Mesothelial cell of epicardium (in vitro differentiated cells): ENCODE results near the gene C9orf43. TPM values are rescaled to one million over a fixed set of nuclear protein-coding genes. Genes with fewer than 3 reads are reported as not detected.

ENCODE experiments used
- DNase-seq, 2 experiments: peaks; one replicate each; pipeline ENCODE4 v3.0.0; 2021; ENCODE audit warnings: low spot score in 2 of 2; ENCODE audit not compliant: unreplicated experiment in 2 of 2
- H3K27ac Mint-ChIP-seq: 2 replicates; pipeline ENCODE4 v1.8.0; 2021; ENCODE audit warnings: mixed read lengths
- H3K27me3 Mint-ChIP-seq: 2 replicates; pipeline ENCODE4 v1.8.0; 2021; ENCODE audit warnings: low read depth, mixed read lengths
- H3K36me3 Mint-ChIP-seq: 2 replicates; pipeline ENCODE4 v1.8.0; 2021; ENCODE audit warnings: mixed read lengths
- H3K4me1 Mint-ChIP-seq: 2 replicates; pipeline ENCODE4 v1.8.0; 2021; ENCODE audit warnings: mixed read lengths
- H3K4me3 Mint-ChIP-seq: 2 replicates; pipeline ENCODE4 v1.8.0; 2021; ENCODE audit warnings: mild to moderate bottlenecking, moderate library complexity, mixed read lengths
- H3K9me3 Mint-ChIP-seq: 2 replicates; pipeline ENCODE4 v1.8.0; 2021; ENCODE audit warnings: mixed read lengths
- CTCF ChIP-seq: fragments of 200-600 bp; sonication (generic); IDR thresholded peaks from one replicate; pipeline ENCODE4 v1.5.0; 2021; ENCODE audit warnings: antibody characterized with exemption; ENCODE audit not compliant: unreplicated experiment
- total RNA-seq: library from RNA; stranded (reverse); gene quantifications from 3 replicates; pipeline ENCODE4 v1.2.1, GENCODE V29; 2021

The C9orf43 gene
- total RNA-seq, 1 donor from 2014 or later = 0.72 TPM

- H3K4me3 Mint-ChIP-seq = peak within 1 kb of the TSS; percentile 65
- no peak for TF ChIP-seq CTCF
- no peak within 1 kb of the TSS for H3K27ac Mint-ChIP-seq
- peaks cover 15% of the 10 kb centered on the region for H3K9me3 Mint-ChIP-seq
- H3K27me3 Mint-ChIP-seq = peaks cover 15% of the 10 kb centered on the region
- DNase-seq = peak; percentile 46 to 67
- H3K36me3 Mint-ChIP-seq = peaks cover 2% of the 10 kb centered on the region
- H3K4me1 Mint-ChIP-seq = peaks cover 23% of the 10 kb centered on the region
These were observed 53.1 kb downstream of the C9orf43 start, which contains the start of gene RGS3 for GRCh38 chr9:113463418-113464285. Gene RGS3, plus strand, starts transcription at chr9:113463727. Its CDS starts 76 bp downstream, at chr9:113463803.

GRCh38 chr9:113464286-113464660, 53.7 kb downstream of the C9orf43 start:
- peaks cover 15% of the 10 kb centered on the region for H3K27me3 Mint-ChIP-seq
- H3K36me3 Mint-ChIP-seq = peaks cover 2% of the 10 kb centered on the region
- no peak for TF ChIP-seq CTCF
- H3K4me3 Mint-ChIP-seq = peak overlapping the region; percentile 65
- H3K4me1 Mint-ChIP-seq = peaks cover 23% of the 10 kb centered on the region
- no peak for DNase-seq
- peaks cover 15% of the 10 kb centered on the region for H3K9me3 Mint-ChIP-seq
- no peak overlapping the region for H3K27ac Mint-ChIP-seq

- H3K4me1 Mint-ChIP-seq = peaks cover 23% of the 10 kb centered on the region
- H3K36me3 Mint-ChIP-seq = peaks cover 2% of the 10 kb centered on the region
- H3K27me3 Mint-ChIP-seq = peaks cover 15% of the 10 kb centered on the region
- no peak overlapping the region for H3K4me3 Mint-ChIP-seq
- peaks cover 15% of the 10 kb centered on the region for H3K9me3 Mint-ChIP-seq
- no peak for TF ChIP-seq CTCF
- peak overlapping the region; percentile 32 for H3K27ac Mint-ChIP-seq
- DNase-seq = no peak
These were observed 55.1 kb downstream of the C9orf43 start for GRCh38 chr9:113465599-113466140.

GRCh38 chr9:113467183-113467582, 56.6 kb downstream of the C9orf43 start:
- peaks cover 23% of the 10 kb centered on the region for H3K4me1 Mint-ChIP-seq
- TF ChIP-seq CTCF = no peak
- H3K27ac Mint-ChIP-seq = no peak overlapping the region
- H3K36me3 Mint-ChIP-seq = peaks cover 5% of the 10 kb centered on the region
- peaks cover 20% of the 10 kb centered on the region for H3K9me3 Mint-ChIP-seq
- DNase-seq = no peak
- H3K27me3 Mint-ChIP-seq = peaks cover 15% of the 10 kb centered on the region
- H3K4me3 Mint-ChIP-seq = no peak overlapping the region

GRCh38 chr9:113468716-113469448, 58.3 kb downstream of the C9orf43 start:
- Mint-ChIP-seq H3K27ac (peak overlapping the region; percentile 12), H3K4me1 (peaks cover 20% of the 10 kb centered on the region), H3K4me3 (no peak overlapping the region), H3K27me3 (peaks cover 3% of the 10 kb centered on the region), H3K36me3 (peaks cover 9% of the 10 kb centered on the region), H3K9me3 (peaks cover 24% of the 10 kb centered on the region)
- no peak for TF ChIP-seq CTCF
- DNase-seq = no peak
